Brain microvascular endothelial cell (primary cell): ENCODE data around the gene CARS1.

Experiments used
- DNase-seq: peaks from one replicate; pipeline ENCODE4 v3.0.0-alpha.2; 2020
- H3K27ac ChIP-seq: fragments of 250-450 bp; sonication (Bioruptor Pico); 2 replicates; pipeline ENCODE4 v1.5.1; 2020; ENCODE audit warnings: mild to moderate bottlenecking, moderate library complexity
- H3K27me3 ChIP-seq: fragments of 250-450 bp; sonication (Bioruptor Pico); replicated peaks from 2 replicates; pipeline ENCODE4 v1.5.1; 2020; ENCODE audit warnings: mild to moderate bottlenecking
- H3K36me3 ChIP-seq: fragments of 250-450 bp; sonication (Bioruptor Pico); replicated peaks from 2 replicates; pipeline ENCODE4 v1.5.1; 2020; ENCODE audit warnings: mild to moderate bottlenecking
- H3K4me3 ChIP-seq: 2 replicates; pipeline ENCODE4 v1.5.1; 2011; ENCODE audit warnings: low read depth, mild to moderate bottlenecking, control low read depth, low read length, moderate library complexity
- in situ Hi-C: cut with HindIII; loops from 2 replicates; pipeline ENCODE4 v1.10.0; 2017; ENCODE audit warnings: low sequenced_read_pairs, low pct_ligation_motif_present
- TF ChIP-seq, protein P1 (sequence below): IDR thresholded peaks from 2 replicates; pipeline ENCODE4 v1.5.1; 2011; ENCODE audit warnings: low read depth, mild to moderate bottlenecking, moderate library complexity, low read length, control low read depth, inconsistent platforms; ENCODE audit errors: missing control alignments

The CARS1 gene

DNA sequence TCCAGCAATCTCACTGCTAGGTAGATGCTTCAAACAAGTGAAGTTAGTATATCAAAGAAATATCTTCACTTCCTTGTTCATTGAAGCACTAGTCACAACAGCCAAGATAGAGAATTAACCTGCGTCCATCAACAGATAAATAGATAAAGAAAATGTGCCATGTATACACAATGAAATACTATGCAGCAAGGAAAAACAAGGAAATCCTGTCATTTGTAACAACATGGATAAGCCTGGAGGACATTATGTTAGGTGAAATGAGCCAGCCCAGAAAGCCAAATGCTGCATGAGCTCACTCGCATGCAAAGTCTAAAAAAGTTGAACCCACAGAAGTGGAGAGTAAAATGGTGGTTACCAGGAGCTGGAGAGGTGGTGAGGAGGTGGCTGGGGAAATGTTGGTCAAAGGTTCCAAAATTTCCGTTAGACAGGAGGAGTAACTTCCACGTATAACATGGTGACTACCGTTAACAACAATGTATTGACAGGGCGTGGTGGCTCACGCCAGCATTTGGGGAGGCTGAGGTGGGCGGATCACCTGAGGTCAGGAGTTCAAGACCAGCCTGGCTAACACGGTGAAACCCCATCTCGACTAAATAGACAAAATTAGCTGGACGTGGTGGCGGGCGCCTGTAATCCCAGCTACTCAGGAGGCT is 23.6 kb upstream of the CARS1 start:
- H3K4me3 ChIP-seq = no peak overlapping the region
- TF ChIP-seq, protein P1, sequence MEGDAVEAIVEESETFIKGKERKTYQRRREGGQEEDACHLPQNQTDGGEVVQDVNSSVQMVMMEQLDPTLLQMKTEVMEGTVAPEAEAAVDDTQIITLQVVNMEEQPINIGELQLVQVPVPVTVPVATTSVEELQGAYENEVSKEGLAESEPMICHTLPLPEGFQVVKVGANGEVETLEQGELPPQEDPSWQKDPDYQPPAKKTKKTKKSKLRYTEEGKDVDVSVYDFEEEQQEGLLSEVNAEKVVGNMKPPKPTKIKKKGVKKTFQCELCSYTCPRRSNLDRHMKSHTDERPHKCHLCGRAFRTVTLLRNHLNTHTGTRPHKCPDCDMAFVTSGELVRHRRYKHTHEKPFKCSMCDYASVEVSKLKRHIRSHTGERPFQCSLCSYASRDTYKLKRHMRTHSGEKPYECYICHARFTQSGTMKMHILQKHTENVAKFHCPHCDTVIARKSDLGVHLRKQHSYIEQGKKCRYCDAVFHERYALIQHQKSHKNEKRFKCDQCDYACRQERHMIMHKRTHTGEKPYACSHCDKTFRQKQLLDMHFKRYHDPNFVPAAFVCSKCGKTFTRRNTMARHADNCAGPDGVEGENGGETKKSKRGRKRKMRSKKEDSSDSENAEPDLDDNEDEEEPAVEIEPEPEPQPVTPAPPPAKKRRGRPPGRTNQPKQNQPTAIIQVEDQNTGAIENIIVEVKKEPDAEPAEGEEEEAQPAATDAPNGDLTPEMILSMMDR = no peak
- no peak for DNase-seq
- no peaks in the 10 kb centered on the region for H3K27me3 ChIP-seq
- no peaks in the 10 kb centered on the region for H3K36me3 ChIP-seq
- H3K27ac ChIP-seq = no peak overlapping the region
- in situ Hi-C loops = no loop called here

DNA sequence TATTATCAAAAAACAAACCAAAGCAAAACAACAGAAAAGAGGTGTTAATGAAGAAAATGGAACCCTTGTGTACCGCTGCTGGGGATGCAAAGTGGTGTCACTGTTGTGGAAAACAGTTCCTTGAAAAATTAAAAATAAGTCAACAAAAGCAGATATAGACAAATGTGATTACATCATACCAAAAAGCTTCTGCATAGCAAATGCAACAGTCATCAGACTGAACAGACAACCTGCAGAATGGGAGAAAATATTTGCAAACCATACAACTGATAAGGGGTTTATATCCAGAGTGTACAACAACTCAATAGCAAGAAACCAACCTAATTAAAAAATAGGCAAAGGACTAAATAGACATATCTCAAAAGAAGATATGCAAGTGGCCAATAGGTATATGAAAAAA is 22.9 kb upstream of the CARS1 start:
- Histone ChIP-seq H3K27me3 (no peaks in the 10 kb centered on the region), H3K36me3 (no peaks in the 10 kb centered on the region), H3K27ac (no peak overlapping the region), H3K4me3 (no peak overlapping the region)
- in situ Hi-C loops = no loop called here
- no peak for DNase-seq
- TF ChIP-seq, protein P1 = no peak

DNA sequence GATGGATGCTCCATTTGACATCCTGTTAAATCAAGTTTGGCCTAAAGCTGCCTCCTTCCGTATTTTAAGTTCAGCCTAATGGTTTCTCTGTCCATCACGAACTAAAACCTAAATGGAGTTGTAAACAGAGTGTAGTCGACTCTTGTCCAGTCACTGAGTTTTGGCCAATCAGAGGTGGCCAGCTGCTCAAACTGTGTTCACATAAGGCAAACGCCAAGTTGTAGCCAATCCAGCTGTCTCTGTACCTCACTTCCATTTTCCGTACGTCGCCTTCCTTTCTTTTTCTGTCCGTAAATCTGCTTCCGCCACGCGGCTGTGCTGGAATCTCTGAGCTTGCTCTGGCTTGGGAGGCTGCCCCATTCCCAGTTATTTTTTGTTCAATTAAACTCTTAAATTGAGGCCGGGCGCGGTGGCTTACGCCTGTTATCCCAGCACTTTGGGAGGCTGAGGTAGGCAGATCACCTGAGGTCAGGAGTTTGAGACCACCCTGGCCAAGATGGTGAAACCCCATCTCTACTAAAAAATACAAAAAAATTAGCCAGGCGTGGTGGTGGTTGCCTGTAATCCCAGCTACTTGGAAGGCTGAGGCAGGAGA is 20.7 kb upstream of the CARS1 start:
- no peak for DNase-seq
- in situ Hi-C loops = no loop called here
- Histone ChIP-seq H3K36me3 (no peaks in the 10 kb centered on the region), H3K27me3 (no peaks in the 10 kb centered on the region), H3K4me3 (no peak overlapping the region), H3K27ac (no peak overlapping the region)
- TF ChIP-seq, protein P1 = no peak

DNA sequence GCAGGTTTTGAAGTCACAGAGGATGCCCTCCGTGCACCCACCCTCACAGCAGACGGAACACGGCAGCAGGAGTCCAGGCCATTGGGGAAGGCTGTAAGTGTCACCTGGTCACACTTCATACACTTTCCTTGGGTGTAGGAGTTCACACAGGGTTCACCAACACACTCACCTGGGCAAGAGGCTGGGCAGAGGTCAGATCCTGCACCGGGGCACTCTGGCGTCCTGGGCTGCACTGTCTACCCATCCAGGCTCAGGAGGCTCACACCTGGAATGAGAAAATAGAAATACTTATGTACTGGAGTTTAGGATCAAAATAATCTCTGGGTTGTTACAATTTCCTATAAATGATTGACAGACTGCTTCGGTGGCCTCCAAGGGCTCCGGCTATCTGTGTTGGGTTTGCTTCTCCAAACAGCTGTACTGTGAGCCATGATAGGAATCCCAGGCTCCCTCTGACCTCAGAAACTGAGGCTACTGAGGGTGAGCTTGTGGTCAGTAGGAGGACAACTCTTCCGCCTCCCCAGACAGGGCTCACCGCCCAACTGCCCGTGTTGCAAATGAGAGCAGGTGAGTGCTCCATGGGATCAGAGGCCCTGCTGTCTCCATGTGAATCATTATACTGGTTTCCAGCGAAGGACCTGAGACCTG is 20.1 kb upstream of the CARS1 start:
- Histone ChIP-seq H3K4me3 (no peak overlapping the region), H3K36me3 (no peaks in the 10 kb centered on the region), H3K27ac (no peak overlapping the region), H3K27me3 (no peaks in the 10 kb centered on the region)
- in situ Hi-C loops = no loop called here
- DNase-seq = no peak
- TF ChIP-seq, protein P1 = no peak

DNA sequence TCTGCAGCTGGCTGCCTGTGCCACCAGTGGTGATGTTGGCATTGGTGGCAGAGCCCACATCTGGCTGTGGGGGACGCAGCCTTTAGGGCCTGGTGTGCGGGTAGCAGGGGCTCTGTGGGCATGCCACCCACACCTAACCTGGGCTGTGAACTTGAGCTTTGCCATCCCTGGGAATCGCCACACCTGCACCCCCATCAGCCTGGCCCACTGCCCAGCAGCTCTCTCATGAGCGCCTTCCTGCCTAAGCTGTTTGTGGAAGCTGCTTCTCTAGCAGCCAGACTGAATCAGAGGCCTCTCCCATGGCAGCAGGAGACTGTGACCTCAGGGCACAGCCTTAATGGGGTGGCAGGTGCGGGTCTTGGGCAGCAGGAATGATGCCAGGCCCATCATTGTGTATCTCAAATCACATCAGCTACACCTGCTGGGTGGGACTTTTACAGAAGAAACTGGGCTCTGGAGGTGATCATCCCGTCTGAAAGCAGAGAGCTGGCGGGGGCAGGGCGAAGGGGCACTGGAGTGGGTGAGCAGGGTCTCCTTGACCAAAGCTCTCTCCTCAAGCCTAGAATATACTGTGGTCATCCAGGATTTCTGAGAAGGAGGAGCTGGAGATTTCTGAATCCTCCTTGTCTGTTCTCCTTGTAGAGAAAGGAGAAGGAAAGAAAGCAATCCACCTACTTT is 17.8 kb upstream of the CARS1 start:
- Histone ChIP-seq H3K27me3 (no peaks in the 10 kb centered on the region), H3K4me3 (no peak overlapping the region), H3K36me3 (no peaks in the 10 kb centered on the region), H3K27ac (no peak overlapping the region)
- in situ Hi-C loops = no loop called here
- DNase-seq = no peak
- TF ChIP-seq, protein P1 = no peak
